Stomach (tissue), 4 donors: ENCODE results near the gene RNU6-8.

Source experiments
- CTCF ChIP-seq, 7 experiments: fragments of 450-650 bp in 4 of 7; fragments of 200-600 bp in 3 of 7; sonication (generic) in 3 of 7; IDR thresholded peaks; one replicate each; pipeline ENCODE4 v1.5.1; 2016 to 2019; ENCODE audit warnings: antibody characterized with exemption in 7 of 7, control low read depth in 2 of 7, mild to moderate bottlenecking in 1 of 7
- EP300 ChIP-seq: sonication (generic); formaldehyde crosslinking; IDR thresholded peaks from one replicate; pipeline ENCODE4 v1.6.1; 2017; ENCODE audit warnings: antibody characterized with exemption
- POLR2A ChIP-seq, 4 donors: fragments of 450-650 bp; IDR thresholded peaks; one replicate each; pipeline ENCODE4 v1.6.1; 2016; ENCODE audit warnings: antibody characterized with exemption in 4 of 4, control low read depth in 2 of 4, mild to moderate bottlenecking in 1 of 4, moderate library complexity in 1 of 4
- POLR2AphosphoS5 ChIP-seq, 3 donors: sonication (generic); formaldehyde crosslinking; IDR thresholded peaks; one replicate each; pipeline ENCODE4 v1.6.1; 2016; ENCODE audit warnings: antibody characterized with exemption in 3 of 3

- no peak for TF ChIP-seq POLR2A (IDR thresholded peaks at IDR 0.05)
- TF ChIP-seq CTCF (IDR thresholded peaks at IDR 0.05): no peak
- TF ChIP-seq POLR2AphosphoS5 (IDR thresholded peaks at IDR 0.05): no peak
- TF ChIP-seq EP300: no peak
Measured at GRCh38 chr14:32166924-32167323, 36.1 kb downstream of the RNU6-8 start.
